Mesendoderm (in vitro differentiated cells): Measurements from ENCODE around the gene DPT.

Experiments used
- DNase-seq: peaks from one replicate; pipeline ENCODE4 v3.0.0; 2013
- H2AK5ac ChIP-seq: 2 replicates; pipeline ENCODE4 v1.6.1; 2013; ENCODE audit warnings: low read length, inconsistent platforms
- H2BK120ac ChIP-seq: 2 replicates; pipeline ENCODE4 v1.6.1; 2013; ENCODE audit warnings: low read depth, mild to moderate bottlenecking, low read length, moderate library complexity, mixed read lengths
- H2BK15ac ChIP-seq: replicated peaks from 2 replicates; pipeline ENCODE4 v1.6.1; 2013; ENCODE audit warnings: low read depth, mild to moderate bottlenecking, moderate library complexity
- H2BK5ac ChIP-seq: 2 replicates; pipeline ENCODE4 v1.6.1; 2013; ENCODE audit warnings: low read length, inconsistent platforms
- H3K18ac ChIP-seq: 2 replicates; pipeline ENCODE4 v1.6.1; 2013; ENCODE audit warnings: mild to moderate bottlenecking, low read length, mixed read lengths
- H3K23ac ChIP-seq: one replicate; pipeline ENCODE4 v1.6.1; 2013; ENCODE audit warnings: low read length
- H3K27ac ChIP-seq: 2 replicates; pipeline ENCODE4 v1.5.1; 2013; ENCODE audit warnings: low read depth, mild to moderate bottlenecking, inconsistent platforms, low read length, moderate library complexity
- H3K27me3 ChIP-seq: 2 replicates; pipeline ENCODE4 v1.6.1; 2013; ENCODE audit warnings: low read length, control low read depth, mild to moderate bottlenecking, inconsistent platforms; ENCODE audit not compliant: insufficient read depth, poor library complexity
- H3K36me3 ChIP-seq: 2 replicates; pipeline ENCODE4 v1.6.1; 2013; ENCODE audit warnings: low read length, inconsistent platforms; ENCODE audit not compliant: control insufficient read depth, insufficient read depth
- H3K4ac ChIP-seq: one replicate; pipeline ENCODE4 v1.6.1; 2013; ENCODE audit warnings: low read depth, mild to moderate bottlenecking, low read length, moderate library complexity
- H3K4me1 ChIP-seq: 2 replicates; pipeline ENCODE4 v1.6.1; 2013; ENCODE audit warnings: low read depth, low read length, inconsistent platforms; ENCODE audit not compliant: control insufficient read depth
- H3K4me2 ChIP-seq: 2 replicates; pipeline ENCODE4 v1.6.1; 2013; ENCODE audit warnings: low read length
- H3K4me3 ChIP-seq: 2 replicates; pipeline ENCODE4 v1.5.1; 2013; ENCODE audit warnings: mild to moderate bottlenecking, low read length
- H3K56ac ChIP-seq: one replicate; pipeline ENCODE4 v1.6.1; 2013; ENCODE audit warnings: low read length
- H3K79me1 ChIP-seq: 2 replicates; pipeline ENCODE4 v1.6.1; 2013; ENCODE audit warnings: low read length, inconsistent platforms
- H3K79me2 ChIP-seq: 2 replicates; pipeline ENCODE4 v1.6.1; 2013; ENCODE audit warnings: mild to moderate bottlenecking, low read length; ENCODE audit not compliant: control insufficient read depth, insufficient read depth
- H3K9ac ChIP-seq: 2 replicates; pipeline ENCODE4 v1.6.1; 2013; ENCODE audit warnings: low read length, inconsistent platforms
- H4K5ac ChIP-seq: one replicate; pipeline ENCODE4 v1.6.1; 2013; ENCODE audit warnings: low read length
- H4K8ac ChIP-seq: one replicate; pipeline ENCODE4 v1.6.1; 2013; ENCODE audit warnings: low read depth, mild to moderate bottlenecking, control low read depth, low read length, moderate library complexity
- WGBS: extraction: QIAGEN DNeasy Blood & Tissue Kit; methylation state at CpG from one replicate; pipeline ENCODE4 v1.1.7; 2013; ENCODE audit warnings: low lambda C conversion rate, missing lambda C conversion rate; ENCODE audit not compliant: insufficient coverage; ENCODE audit errors: extremely low coverage; 5-methylcytosine and 5-hydroxymethylcytosine counted together

DPT gene

DNA sequence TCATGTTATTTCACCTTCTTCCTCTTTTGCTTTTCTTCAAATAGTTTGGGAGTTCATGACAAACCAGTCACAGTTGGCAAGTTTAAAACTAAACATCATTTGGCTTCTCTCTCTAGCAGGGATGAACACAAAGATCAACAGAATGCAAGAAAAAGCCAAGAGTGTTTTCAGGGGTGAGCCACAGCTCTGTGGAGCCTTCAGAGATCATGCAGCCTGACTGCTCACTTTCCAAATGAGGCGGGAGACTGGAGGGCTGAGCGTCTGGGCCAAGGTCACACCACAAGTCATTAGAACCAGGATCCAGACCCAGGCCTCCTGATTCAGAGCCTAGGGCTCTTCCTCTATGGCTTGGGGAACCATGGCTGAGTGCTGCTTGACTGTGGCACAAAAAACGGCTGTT, 2.7 kb downstream of the DPT start:
- no CpG with 5 or more reads among the region's 3 CpGs for WGBS

DNA sequence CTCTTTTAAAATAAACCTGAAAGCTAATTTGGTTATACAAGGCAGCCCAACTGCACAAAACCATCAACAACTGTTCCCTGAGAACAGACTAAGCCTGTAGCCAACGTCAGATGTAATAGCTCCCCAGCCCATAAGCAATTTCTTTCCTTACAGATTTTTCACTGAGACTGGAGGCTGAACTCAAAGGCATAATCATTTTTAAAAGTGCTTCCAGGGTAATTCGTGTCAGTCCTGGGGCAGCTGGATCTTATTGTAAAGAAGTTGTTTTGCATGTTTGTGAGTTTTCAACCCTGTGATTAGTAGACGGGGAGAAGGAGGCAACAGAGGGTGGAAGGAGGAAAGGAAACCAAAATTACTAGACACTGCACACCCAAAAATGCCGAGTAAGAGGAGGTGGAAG, 3.2 kb downstream of the DPT start:
- Histone ChIP-seq H3K4ac (no peak overlapping the region), H3K4me3 (no peak overlapping the region), H2BK120ac (no peak overlapping the region), H3K23ac (no peak overlapping the region), H2BK15ac (no peak overlapping the region), H3K36me3 (no peaks in the 10 kb centered on the region), H2AK5ac (no peak overlapping the region), H3K18ac (no peak overlapping the region), H3K79me2 (no peaks in the 10 kb centered on the region), H3K56ac (no peak overlapping the region), H3K9ac (no peak overlapping the region), H3K27me3 (no peaks in the 10 kb centered on the region), H4K8ac (no peak overlapping the region), H2BK5ac (no peak overlapping the region), H4K5ac (no peak overlapping the region), H3K79me1 (no peaks in the 10 kb centered on the region), H3K4me2 (no peak overlapping the region), H3K4me1 (no peaks in the 10 kb centered on the region), H3K27ac (no peak overlapping the region)
- no CpG with 5 or more reads among the region's 4 CpGs for WGBS
- no peak for DNase-seq

More for the DNA sequence above, 2.7 kb downstream of the DPT start:
- no peaks in the 10 kb centered on the region for H3K79me1 ChIP-seq
- no peak overlapping the region for H4K8ac ChIP-seq
- no peak for DNase-seq
- no peak overlapping the region for H3K9ac ChIP-seq
- H3K27me3 ChIP-seq: no peaks in the 10 kb centered on the region
- H2BK120ac ChIP-seq: no peak overlapping the region
- no peak overlapping the region for H3K4me2 ChIP-seq
- no peak overlapping the region for H3K23ac ChIP-seq
- H3K18ac ChIP-seq: no peak overlapping the region
- no peaks in the 10 kb centered on the region for H3K4me1 ChIP-seq
- H3K4ac ChIP-seq: no peak overlapping the region
- H3K56ac ChIP-seq: no peak overlapping the region
- no peak overlapping the region for H4K5ac ChIP-seq
- no peak overlapping the region for H2AK5ac ChIP-seq
- no peak overlapping the region for H2BK5ac ChIP-seq
- no peaks in the 10 kb centered on the region for H3K36me3 ChIP-seq
- H3K79me2 ChIP-seq: no peaks in the 10 kb centered on the region
- H2BK15ac ChIP-seq: no peak overlapping the region
- H3K4me3 ChIP-seq: no peak overlapping the region
- H3K27ac ChIP-seq: no peak overlapping the region

DNA sequence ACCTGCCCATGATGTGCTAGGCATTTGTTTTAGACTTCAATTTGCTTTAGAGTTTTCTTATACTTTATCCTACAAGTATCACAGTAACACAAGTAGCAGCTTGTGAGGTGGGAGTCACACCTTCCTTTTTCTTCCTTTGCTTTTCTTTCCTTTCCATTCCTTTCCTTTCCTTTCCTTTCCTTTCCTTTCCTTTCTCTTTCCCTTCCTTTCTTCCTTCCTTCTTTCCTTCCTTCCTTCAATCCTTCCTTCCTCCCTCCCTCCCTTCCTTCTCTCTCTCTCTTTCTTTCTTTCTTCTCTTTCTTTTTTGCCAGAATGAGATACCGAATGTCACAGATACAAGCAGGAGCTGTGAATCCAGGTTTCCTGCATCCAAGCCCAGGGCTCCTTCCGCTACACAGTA, 3.9 kb downstream of the DPT start:
- Histone ChIP-seq H3K18ac (no peak overlapping the region), H3K4me2 (no peak overlapping the region), H2AK5ac (no peak overlapping the region), H4K5ac (no peak overlapping the region), H3K56ac (no peak overlapping the region), H3K79me2 (no peaks in the 10 kb centered on the region), H2BK120ac (no peak overlapping the region), H3K9ac (no peak overlapping the region), H3K27me3 (no peaks in the 10 kb centered on the region), H3K23ac (no peak overlapping the region), H3K27ac (no peak overlapping the region), H2BK5ac (no peak overlapping the region), H3K4me1 (no peaks in the 10 kb centered on the region), H3K36me3 (no peaks in the 10 kb centered on the region), H4K8ac (peak overlapping the region; percentile 7), H3K79me1 (no peaks in the 10 kb centered on the region), H3K4ac (no peak overlapping the region), H3K4me3 (no peak overlapping the region), H2BK15ac (no peak overlapping the region)
- no CpG with 5 or more reads among the region's 2 CpGs for WGBS
- no peak for DNase-seq

DNA sequence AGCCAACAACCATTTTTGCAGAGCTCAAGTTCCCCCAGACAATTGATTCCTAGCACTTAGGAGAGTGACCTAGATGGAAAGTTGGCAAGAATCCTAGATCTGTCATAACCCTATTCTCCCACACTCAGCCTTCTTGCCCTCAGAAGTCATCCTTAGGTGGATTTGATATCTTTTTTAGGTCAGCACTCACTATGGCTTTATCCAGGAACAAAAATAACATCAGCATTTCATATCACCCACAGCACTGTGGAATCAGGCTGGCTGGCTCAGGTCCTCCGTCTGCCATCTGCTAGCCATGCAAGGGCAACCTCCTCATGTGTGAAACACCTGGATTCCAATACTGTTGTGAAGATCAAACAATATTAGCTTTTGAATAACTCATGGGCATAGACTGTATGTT, 6.0 kb downstream of the DPT start:
- Histone ChIP-seq H2AK5ac (no peak overlapping the region), H2BK5ac (no peak overlapping the region), H3K9ac (no peak overlapping the region), H3K4ac (no peak overlapping the region), H4K5ac (no peak overlapping the region), H3K79me1 (no peaks in the 10 kb centered on the region), H3K4me2 (no peak overlapping the region), H3K56ac (no peak overlapping the region), H2BK15ac (no peak overlapping the region), H3K79me2 (no peaks in the 10 kb centered on the region), H3K4me3 (no peak overlapping the region), H3K27me3 (no peaks in the 10 kb centered on the region), H3K23ac (no peak overlapping the region), H3K4me1 (no peaks in the 10 kb centered on the region), H3K18ac (no peak overlapping the region), H2BK120ac (no peak overlapping the region), H4K8ac (no peak overlapping the region), H3K27ac (no peak overlapping the region), H3K36me3 (no peaks in the 10 kb centered on the region)
- no CpG with 5 or more reads among the region's 1 CpG for WGBS
- DNase-seq: no peak

DNA sequence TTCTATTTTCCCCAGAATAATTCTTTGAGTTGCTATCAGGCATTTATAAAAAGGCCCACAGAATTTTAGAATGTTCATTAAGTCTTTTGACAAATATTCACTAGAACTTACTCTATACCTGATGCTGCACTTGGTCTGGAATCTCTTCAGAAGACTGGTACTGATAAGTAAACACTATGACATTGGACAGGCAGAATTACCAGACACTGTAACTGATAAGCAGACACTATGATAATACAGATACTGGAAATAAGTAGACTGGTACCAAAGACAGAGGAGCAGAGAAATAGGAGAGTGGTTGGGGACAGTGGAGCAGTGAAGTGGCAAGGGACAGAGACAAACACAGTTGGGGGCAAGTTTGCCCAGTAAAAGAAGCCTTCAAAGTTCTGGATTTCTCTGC, 8.2 kb downstream of the DPT start:
- no peak overlapping the region for H3K27ac ChIP-seq
- H2BK15ac ChIP-seq: no peak overlapping the region
- H3K4me1 ChIP-seq: no peaks in the 10 kb centered on the region
- no peak overlapping the region for H3K4me2 ChIP-seq
- H3K79me2 ChIP-seq: no peaks in the 10 kb centered on the region
- no peak overlapping the region for H2BK120ac ChIP-seq
- H2BK5ac ChIP-seq: no peak overlapping the region
- no peak overlapping the region for H4K5ac ChIP-seq
- no peak overlapping the region for H3K9ac ChIP-seq
- no peak overlapping the region for H2AK5ac ChIP-seq
- H3K79me1 ChIP-seq: no peaks in the 10 kb centered on the region
- no peak overlapping the region for H4K8ac ChIP-seq
- no peak overlapping the region for H3K4me3 ChIP-seq
- DNase-seq: no peak
- no peak overlapping the region for H3K23ac ChIP-seq
- no peak overlapping the region for H3K18ac ChIP-seq
- no peak overlapping the region for H3K4ac ChIP-seq
- H3K36me3 ChIP-seq: no peaks in the 10 kb centered on the region
- no peaks in the 10 kb centered on the region for H3K27me3 ChIP-seq
- no peak overlapping the region for H3K56ac ChIP-seq

DNA sequence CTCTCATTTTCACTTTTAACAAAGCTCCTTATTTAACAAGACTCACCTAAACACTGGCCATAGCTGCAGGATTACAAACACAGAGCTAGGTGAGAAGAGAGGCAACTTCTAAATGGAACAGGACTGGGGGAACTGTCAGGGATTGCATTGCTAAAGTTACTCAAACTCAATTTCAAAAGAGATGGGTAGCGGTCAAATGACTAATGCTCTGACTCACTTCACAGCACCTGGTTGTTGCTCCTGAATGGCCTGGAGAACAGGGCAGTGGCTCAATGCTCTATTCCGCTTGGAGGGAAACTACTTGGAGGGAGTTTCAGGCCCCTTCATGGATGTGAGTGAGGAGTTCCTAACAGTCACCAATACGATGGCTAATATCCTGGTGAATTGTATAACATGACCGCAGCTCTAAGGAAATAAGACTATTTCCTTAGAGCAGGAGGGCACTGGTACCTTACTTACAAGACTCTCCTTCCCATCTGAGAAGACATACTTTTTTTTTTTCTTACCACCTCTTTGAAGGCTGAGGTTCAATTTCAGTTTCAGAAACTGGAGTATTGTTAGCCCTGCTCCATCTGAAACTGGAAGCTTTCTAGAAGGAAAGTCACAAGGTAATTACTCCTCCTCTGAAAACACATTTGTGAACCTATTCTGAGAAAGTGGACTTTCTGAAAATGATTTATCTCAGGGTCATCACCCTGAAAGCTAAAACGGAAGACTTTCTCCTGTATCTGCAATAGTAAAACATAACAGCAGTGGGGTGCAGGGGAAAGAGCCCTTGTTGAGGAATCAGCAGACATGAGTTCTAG, 9.5 kb downstream of the DPT start:
- Histone ChIP-seq H2BK15ac (no peak overlapping the region), H3K36me3 (no peaks in the 10 kb centered on the region), H3K9ac (no peak overlapping the region), H2BK5ac (no peak overlapping the region), H3K4me2 (no peak overlapping the region), H2BK120ac (no peak overlapping the region), H3K27ac (no peak overlapping the region), H2AK5ac (no peak overlapping the region), H3K18ac (no peak overlapping the region), H4K5ac (no peak overlapping the region), H3K4me1 (no peaks in the 10 kb centered on the region), H3K79me2 (no peaks in the 10 kb centered on the region), H3K23ac (no peak overlapping the region), H3K4ac (no peak overlapping the region), H4K8ac (no peak overlapping the region), H3K56ac (no peak overlapping the region), H3K79me1 (no peaks in the 10 kb centered on the region), H3K4me3 (no peak overlapping the region), H3K27me3 (no peaks in the 10 kb centered on the region)
- no peak for DNase-seq
- no CpG with 5 or more reads among the region's 5 CpGs for WGBS
